ENCODE results near the gene MEIS3. TPM values are rescaled to one million over a fixed set of nuclear protein-coding genes. Genes with fewer than 3 reads are reported as not detected.

Gene MEIS3
- total RNA-seq, 1 experiment from 2014 or later: 9.6 TPM

- H3K4me3 ChIP-seq (ENCODE audit: low read depth, low read length, poor library complexity, severe bottlenecking): no peak overlapping the region
- H3K27ac ChIP-seq (ENCODE audit: low read depth, low read length, poor library complexity, severe bottlenecking): no peak overlapping the region
- TF ChIP-seq CTCF (conservative IDR thresholded peaks at IDR 0.05; ENCODE audit: low read depth, low read length) (no peak), EZH2 (IDR thresholded peaks at IDR 0.05; ENCODE audit: borderline replicate concordance, low read depth, low read length, poor library complexity, severe bottlenecking) (no peak)
- H3K27me3 ChIP-seq (replicated peaks; ENCODE audit: insufficient read depth, low read depth, low read length, poor library complexity): no peaks in the 10 kb centered on the region
- intact Hi-C loops (cut with micrococcal nuclease; ENCODE audit: unreplicated experiment): no loop called here
- DNase-seq (ENCODE audit: low spot score): no peak
- ChIA-PET CTCF (interaction anchor here (0.6 kb wide), 1 partner anchor 196 kb away, joined by 4 read pairs; no protein-coding TSS in a partner anchor), POLR2A (ENCODE audit: low non-redundant PET) (interaction anchor here (0.6 kb wide), 1 partner anchor 12 kb away, joined by 3 read pairs; no protein-coding TSS in a partner anchor)
- BruUV-seq (replicated peaks): no TSS peak
- no peaks in the 10 kb centered on the region for H3K36me3 ChIP-seq (ENCODE audit: insufficient read depth, low read length, poor library complexity, severe bottlenecking)
- H3K4me1 ChIP-seq (ENCODE audit: insufficient read depth, low read length, poor library complexity, severe bottlenecking): no peaks in the 10 kb centered on the region
- no peaks in the 10 kb centered on the region for H3K9me3 ChIP-seq (ENCODE audit: low read depth, low read length, poor library complexity, severe bottlenecking)
Measured at GRCh38 chr19:47402504-47402903, 16.8 kb downstream of the MEIS3 start.

DNA sequence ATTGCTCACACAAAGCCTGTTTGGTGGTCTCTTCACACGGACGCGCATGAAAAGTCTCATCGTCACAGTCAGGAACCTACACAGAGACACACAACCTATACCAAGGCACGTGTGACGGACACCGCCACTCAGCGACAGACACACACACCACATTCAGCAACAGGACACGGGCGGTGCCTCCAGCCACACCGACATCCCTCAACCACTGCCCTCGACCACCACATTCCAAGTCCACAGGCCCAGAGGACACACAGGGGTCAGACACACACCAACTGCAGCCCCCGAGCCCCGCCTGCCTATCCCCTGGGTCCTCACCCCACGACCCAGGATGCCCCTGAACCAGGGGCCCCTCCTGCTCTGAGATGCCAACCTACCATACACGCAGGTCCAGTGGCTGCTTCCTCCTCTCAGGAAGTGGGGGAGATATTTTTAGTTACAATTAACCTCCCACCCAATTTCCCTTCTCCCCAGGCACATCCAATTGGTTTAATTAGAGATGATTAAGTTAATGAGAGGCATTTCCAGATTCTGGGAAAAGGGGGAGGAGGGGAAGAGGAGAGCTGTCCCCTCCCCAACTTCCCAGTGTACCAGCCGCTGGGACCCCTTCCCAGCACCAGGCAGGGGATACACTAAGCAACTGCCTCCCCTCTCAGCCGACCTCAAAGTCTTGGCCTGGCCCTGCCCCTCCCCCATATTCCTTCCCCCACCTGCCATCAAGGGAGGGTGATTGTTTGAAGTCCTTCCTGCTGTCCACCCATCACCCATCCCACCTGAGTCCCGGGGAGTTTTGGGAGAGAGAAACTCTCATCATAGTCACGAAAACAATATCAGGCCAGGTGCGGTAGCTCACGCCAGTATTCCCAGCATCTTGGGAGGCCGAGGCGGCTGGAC lies 20.4 kb downstream of the MEIS3 start:
- Histone ChIP-seq H3K9me3 (ENCODE audit: low read depth, low read length, poor library complexity, severe bottlenecking) (no peaks in the 10 kb centered on the region), H3K27ac (ENCODE audit: low read depth, low read length, poor library complexity, severe bottlenecking) (no peak overlapping the region), H3K4me3 (ENCODE audit: low read depth, low read length, poor library complexity, severe bottlenecking) (no peak overlapping the region), H3K4me1 (ENCODE audit: insufficient read depth, low read length, poor library complexity, severe bottlenecking) (no peaks in the 10 kb centered on the region), H3K36me3 (ENCODE audit: insufficient read depth, low read length, poor library complexity, severe bottlenecking) (no peaks in the 10 kb centered on the region), H3K27me3 (replicated peaks; ENCODE audit: insufficient read depth, low read depth, low read length, poor library complexity) (no peaks in the 10 kb centered on the region)
- TF ChIP-seq EZH2 (IDR thresholded peaks at IDR 0.05; ENCODE audit: borderline replicate concordance, low read depth, low read length, poor library complexity, severe bottlenecking): no peak
- TF ChIP-seq CTCF (conservative IDR thresholded peaks at IDR 0.05; ENCODE audit: low read depth, low read length): no peak
- intact Hi-C loops (cut with micrococcal nuclease; ENCODE audit: unreplicated experiment): no loop called here
- POLR2A ChIA-PET (ENCODE audit: low non-redundant PET): no interaction called here
- CTCF ChIA-PET: no interaction called here
- no TSS peak for BruUV-seq (replicated peaks)
- no peak for DNase-seq (ENCODE audit: low spot score)

- no peak overlapping the region for H3K27ac ChIP-seq (ENCODE audit: low read depth, low read length, poor library complexity, severe bottlenecking)
- no peak for TF ChIP-seq EZH2 (IDR thresholded peaks at IDR 0.05; ENCODE audit: borderline replicate concordance, low read depth, low read length, poor library complexity, severe bottlenecking)
- TF ChIP-seq CTCF (conservative IDR thresholded peaks at IDR 0.05; ENCODE audit: low read depth, low read length): peak; percentile 90
- no peak overlapping the region for H3K4me3 ChIP-seq (ENCODE audit: low read depth, low read length, poor library complexity, severe bottlenecking)
- no TSS peak for BruUV-seq (replicated peaks)
- DNase-seq (ENCODE audit: low spot score): peak; percentile 77
- intact Hi-C loops (cut with micrococcal nuclease; ENCODE audit: unreplicated experiment): loop anchor here (1.0 kb wide), 1 partner anchor 95 kb away; no protein-coding TSS in a partner anchor
- H3K36me3 ChIP-seq (ENCODE audit: insufficient read depth, low read length, poor library complexity, severe bottlenecking): no peaks in the 10 kb centered on the region
- H3K9me3 ChIP-seq (ENCODE audit: low read depth, low read length, poor library complexity, severe bottlenecking): no peaks in the 10 kb centered on the region
- H3K4me1 ChIP-seq (ENCODE audit: insufficient read depth, low read length, poor library complexity, severe bottlenecking): no peaks in the 10 kb centered on the region
- ChIA-PET CTCF (interaction anchor here (0.7 to 1.2 kb wide), 11 partner anchors 8 to 397 kb away, joined by 3 to 8 read pairs (median 3); partner anchors contain the start of gene DHX34), POLR2A (ENCODE audit: low non-redundant PET) (no interaction called here)
- no peaks in the 10 kb centered on the region for H3K27me3 ChIP-seq (replicated peaks; ENCODE audit: insufficient read depth, low read depth, low read length, poor library complexity)
Measured at GRCh38 chr19:47391510-47392223, 27.7 kb downstream of the MEIS3 start.

Measured in A673 (cell line).